Tibial nerve (tissue), 4 donors: ENCODE measurements around the gene TENM4. TPM values are rescaled to one million over a fixed set of nuclear protein-coding genes. Genes with fewer than 3 reads are reported as not detected.

Experiments
- DNase-seq, 2 donors: peaks; one replicate each; pipeline ENCODE4 v3.0.0-alpha.2; 2019; ENCODE audit warnings: low spot score in 2 of 2
- H3K27ac ChIP-seq, 4 donors: fragments of 200-600 bp; sonication (generic) in 3 of 4; one replicate each; pipeline ENCODE4 v1.5.1; 2017 to 2019; ENCODE audit warnings: mild to moderate bottlenecking in 1 of 4
- H3K27me3 ChIP-seq, 2 donors: fragments of 200-600 bp; sonication (generic) in 1 of 2; one replicate each; pipeline versions ENCODE4 v1.5.1 to v1.6.0; 2017 to 2019
- H3K36me3 ChIP-seq, 3 donors: fragments of 200-600 bp; sonication (generic); one replicate each; pipeline ENCODE4 v1.5.1; 2018 to 2019
- H3K4me1 ChIP-seq, 4 donors: fragments of 200-600 bp; sonication (generic) in 3 of 4; one replicate each; pipeline ENCODE4 v1.5.1; 2017 to 2019
- H3K4me3 ChIP-seq, 4 donors: fragments of 200-600 bp; sonication (generic) in 3 of 4; one replicate each; pipeline ENCODE4 v1.5.1; 2017 to 2019; ENCODE audit warnings: mild to moderate bottlenecking in 1 of 4, moderate library complexity in 1 of 4
- H3K9me3 ChIP-seq, 4 donors: fragments of 200-600 bp; sonication (generic) in 3 of 4; one replicate each; pipeline ENCODE4 v1.5.1; 2017 to 2019
- EP300 ChIP-seq, 2 donors: sonication (generic); formaldehyde crosslinking; IDR thresholded peaks; one replicate each; pipeline ENCODE4 v1.6.1; 2017; ENCODE audit warnings: antibody characterized with exemption in 2 of 2, mild to moderate bottlenecking in 1 of 2
- POLR2A ChIP-seq, 2 donors: fragments of 450-650 bp; IDR thresholded peaks; one replicate each; pipeline ENCODE4 v1.6.1; 2017; ENCODE audit warnings: antibody characterized with exemption in 2 of 2, mild to moderate bottlenecking in 2 of 2, moderate library complexity in 2 of 2
- WGBS, 2 donors: methylation state at CpG; one replicate each; pipeline ENCODE4 v1.1.5; 2018; 5-methylcytosine and 5-hydroxymethylcytosine counted together
- total RNA-seq, 4 donors: library from RNA; depleted of rRNA; stranded (reverse); fragments of >200 nt; gene quantifications; one replicate each; pipeline ENCODE4 v1.1.0, GENCODE V29; 2016
- TF ChIP-seq, protein P1 (sequence below), 5 experiments: fragments of 200-600 bp in 3 of 5; fragments of 450-650 bp in 2 of 5; sonication (generic) in 3 of 5; IDR thresholded peaks; one replicate each; pipeline ENCODE4 v1.5.1; 2016 to 2019; ENCODE audit warnings: antibody characterized with exemption in 5 of 5, mild to moderate bottlenecking in 3 of 5, moderate library complexity in 2 of 5

The TENM4 gene
- total RNA-seq, 4 donors from 2014 or later, result 15.3 to 36.3 (median 19.6) TPM

DNA sequence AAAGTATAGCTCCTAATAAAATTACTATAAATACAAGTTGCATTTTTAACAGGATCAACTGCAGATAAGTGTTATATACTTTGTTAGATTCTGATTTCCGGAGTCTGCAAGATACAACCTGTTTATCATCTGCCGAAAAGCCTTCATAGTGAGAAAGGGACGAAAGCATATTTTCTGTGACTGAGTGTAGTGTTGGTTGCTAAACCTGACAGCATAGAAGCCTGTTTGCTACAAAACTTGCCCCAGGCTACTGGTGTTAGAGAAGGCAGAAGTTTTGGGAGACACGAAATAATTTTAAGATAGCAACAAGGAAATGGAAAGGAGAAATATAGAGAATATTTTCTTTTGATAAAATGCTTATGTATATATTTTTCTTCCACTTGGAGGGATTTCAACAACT lies 622.6 kb downstream of the TENM4 start:
- no peak for TF ChIP-seq EP300 (IDR thresholded peaks at IDR 0.05)
- no peak for TF ChIP-seq POLR2A (IDR thresholded peaks at IDR 0.05)
- TF ChIP-seq, protein P1, sequence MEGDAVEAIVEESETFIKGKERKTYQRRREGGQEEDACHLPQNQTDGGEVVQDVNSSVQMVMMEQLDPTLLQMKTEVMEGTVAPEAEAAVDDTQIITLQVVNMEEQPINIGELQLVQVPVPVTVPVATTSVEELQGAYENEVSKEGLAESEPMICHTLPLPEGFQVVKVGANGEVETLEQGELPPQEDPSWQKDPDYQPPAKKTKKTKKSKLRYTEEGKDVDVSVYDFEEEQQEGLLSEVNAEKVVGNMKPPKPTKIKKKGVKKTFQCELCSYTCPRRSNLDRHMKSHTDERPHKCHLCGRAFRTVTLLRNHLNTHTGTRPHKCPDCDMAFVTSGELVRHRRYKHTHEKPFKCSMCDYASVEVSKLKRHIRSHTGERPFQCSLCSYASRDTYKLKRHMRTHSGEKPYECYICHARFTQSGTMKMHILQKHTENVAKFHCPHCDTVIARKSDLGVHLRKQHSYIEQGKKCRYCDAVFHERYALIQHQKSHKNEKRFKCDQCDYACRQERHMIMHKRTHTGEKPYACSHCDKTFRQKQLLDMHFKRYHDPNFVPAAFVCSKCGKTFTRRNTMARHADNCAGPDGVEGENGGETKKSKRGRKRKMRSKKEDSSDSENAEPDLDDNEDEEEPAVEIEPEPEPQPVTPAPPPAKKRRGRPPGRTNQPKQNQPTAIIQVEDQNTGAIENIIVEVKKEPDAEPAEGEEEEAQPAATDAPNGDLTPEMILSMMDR (IDR thresholded peaks at IDR 0.05), result no peak
- Histone ChIP-seq H3K9me3 (no peaks in the 10 kb centered on the region), H3K27me3 (no peaks in the 10 kb centered on the region), H3K4me3 (no peak overlapping the region), H3K27ac (no peak overlapping the region), H3K4me1 (no peaks in the 10 kb centered on the region), H3K36me3 (no peaks in the 10 kb centered on the region)
- DNase-seq, result no peak
- 81 to 86% methylated on average over 4 of the region's 4 CpGs for WGBS, 2 donors

DNA sequence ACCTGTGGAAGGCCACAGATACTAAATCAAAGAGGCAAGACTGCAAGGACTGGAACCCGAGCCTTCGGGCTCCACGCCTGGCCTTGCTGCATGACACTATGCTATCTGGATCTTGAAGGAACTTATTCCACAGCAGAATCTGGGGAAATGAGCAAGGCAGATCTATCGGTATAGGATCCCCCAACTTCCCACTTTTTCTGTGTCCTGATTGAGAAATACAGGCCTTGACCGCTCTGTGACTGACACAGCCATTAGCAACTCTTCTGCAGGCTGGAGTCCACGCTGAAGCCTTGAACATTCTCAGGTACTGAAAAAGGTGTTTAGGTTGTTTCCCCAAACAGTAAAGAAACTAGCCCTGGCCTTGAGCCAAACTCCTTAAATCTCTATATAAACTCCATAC lies 625.0 kb downstream of the TENM4 start:
- DNase-seq, result no peak
- TF ChIP-seq POLR2A (IDR thresholded peaks at IDR 0.05) (no peak), EP300 (IDR thresholded peaks at IDR 0.05) (no peak)
- TF ChIP-seq, protein P1 (IDR thresholded peaks at IDR 0.05), result no peak
- 91 to 92% methylated on average over 6 of the region's 6 CpGs for WGBS, 2 donors
- no peaks in the 10 kb centered on the region for H3K4me1 ChIP-seq
- no peaks in the 10 kb centered on the region for H3K9me3 ChIP-seq
- H3K36me3 ChIP-seq, result no peaks in the 10 kb centered on the region
- H3K4me3 ChIP-seq, result no peak overlapping the region
- no peaks in the 10 kb centered on the region for H3K27me3 ChIP-seq
- H3K27ac ChIP-seq, result no peak overlapping the region

DNA sequence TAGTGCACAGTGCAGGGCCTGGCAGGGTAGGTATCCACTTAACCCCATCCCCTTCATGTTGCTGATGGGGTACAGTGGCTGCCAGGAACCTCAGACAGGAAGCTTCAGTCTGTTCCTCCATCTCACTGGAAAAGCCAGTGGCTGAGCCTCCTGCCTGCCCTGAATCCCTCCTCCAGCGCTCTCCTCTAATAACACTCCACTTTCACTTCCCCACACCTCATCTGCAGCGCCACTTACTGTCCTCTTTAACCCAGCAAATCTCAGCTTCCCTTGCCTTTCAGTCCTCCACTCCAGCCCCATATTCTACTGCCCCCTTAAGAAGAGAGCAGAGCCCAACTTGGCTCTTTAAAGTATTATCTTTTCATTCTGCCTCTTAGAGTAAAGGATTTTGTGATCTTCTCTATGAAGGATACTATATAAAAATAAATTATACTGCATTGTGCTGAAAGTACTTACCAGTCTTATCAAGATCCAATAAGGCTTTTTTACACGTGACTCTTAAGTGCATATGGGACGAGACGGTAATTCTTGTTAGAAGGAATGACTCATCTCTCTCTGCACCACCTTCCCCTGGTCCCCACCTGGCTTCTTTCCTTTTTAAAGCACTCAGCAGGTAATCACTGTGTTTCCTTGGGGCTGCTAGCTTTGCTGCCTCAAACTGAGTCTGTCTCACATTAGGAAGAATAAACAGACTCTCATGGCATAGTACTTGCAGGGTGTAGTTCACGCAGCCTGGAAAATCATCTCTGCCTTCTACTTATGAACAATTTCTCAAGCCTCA lies 628.1 kb downstream of the TENM4 start:
- no peak overlapping the region for H3K4me3 ChIP-seq
- no peak overlapping the region for H3K27ac ChIP-seq
- no peaks in the 10 kb centered on the region for H3K36me3 ChIP-seq
- 76 to 80% methylated on average over 6 of the region's 6 CpGs for WGBS, 2 donors
- no peaks in the 10 kb centered on the region for H3K27me3 ChIP-seq
- DNase-seq, result no peak
- no peaks in the 10 kb centered on the region for H3K9me3 ChIP-seq
- H3K4me1 ChIP-seq, result no peaks in the 10 kb centered on the region
- TF ChIP-seq EP300 (IDR thresholded peaks at IDR 0.05) (no peak), POLR2A (IDR thresholded peaks at IDR 0.05) (no peak)
- TF ChIP-seq, protein P1 (IDR thresholded peaks at IDR 0.05), result no peak

- Histone ChIP-seq H3K4me1 (no peaks in the 10 kb centered on the region), H3K9me3 (no peaks in the 10 kb centered on the region), H3K4me3 (no peak overlapping the region), H3K27me3 (no peaks in the 10 kb centered on the region), H3K36me3 (no peaks in the 10 kb centered on the region), H3K27ac (no peak overlapping the region)
- WGBS, 2 donors, result 60 to 64% methylated on average over 7 of the region's 7 CpGs
- no peak for DNase-seq
- no peak for TF ChIP-seq POLR2A (IDR thresholded peaks at IDR 0.05)
These were observed 630.2 kb downstream of the TENM4 start for GRCh38 chr11:78810559-78811009.

DNA sequence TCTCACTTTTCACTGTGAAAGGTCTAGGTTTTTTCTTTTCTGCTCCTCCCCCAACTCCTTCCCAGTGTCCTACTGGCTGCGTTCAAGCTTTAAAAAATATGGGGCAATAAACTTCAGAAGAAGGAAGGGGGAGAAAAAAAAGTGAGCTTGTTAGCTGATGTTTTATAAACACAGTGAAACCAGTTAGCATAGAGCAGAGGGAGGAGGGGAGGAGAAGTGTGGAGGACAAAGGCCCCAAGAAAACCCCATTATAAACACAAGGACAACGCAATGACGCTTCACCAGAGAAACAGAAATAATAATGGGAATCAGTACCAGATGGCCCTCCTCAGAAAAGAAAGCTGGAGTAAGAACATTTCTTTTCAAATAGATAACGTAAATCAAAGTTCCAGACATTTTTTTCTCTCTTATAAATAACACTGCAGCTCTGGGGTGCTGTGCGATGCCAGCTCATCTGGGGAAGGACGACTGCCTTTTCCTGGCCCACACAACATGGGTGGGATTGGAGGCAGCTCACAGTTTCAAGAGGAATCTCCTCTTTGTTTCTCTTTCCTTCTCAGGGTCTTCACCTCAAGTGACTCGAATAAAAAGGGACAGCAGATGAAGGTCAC lies 630.8 kb downstream of the TENM4 start:
- no peaks in the 10 kb centered on the region for H3K36me3 ChIP-seq
- H3K4me1 ChIP-seq, result no peaks in the 10 kb centered on the region
- 49 to 55% methylated on average over 7 of the region's 7 CpGs for WGBS, 2 donors
- no peaks in the 10 kb centered on the region for H3K27me3 ChIP-seq
- DNase-seq, result no peak
- H3K4me3 ChIP-seq, result no peak overlapping the region
- no peaks in the 10 kb centered on the region for H3K9me3 ChIP-seq
- no peak overlapping the region for H3K27ac ChIP-seq
- TF ChIP-seq EP300 (IDR thresholded peaks at IDR 0.05) (no peak), POLR2A (IDR thresholded peaks at IDR 0.05) (no peak)
- TF ChIP-seq, protein P1 (IDR thresholded peaks at IDR 0.05), result no peak
